Aorta (tissue), 5 donors: ENCODE results near the gene CHGA. TPM values are rescaled to one million over a fixed set of nuclear protein-coding genes. Genes with fewer than 3 reads are reported as not detected.

Experiments used
- ATAC-seq: fragments of 200-7000 bp; cut with Tn5 transposase; one replicate; pipeline ENCODE4 v1.9.1; 2022; ENCODE audit warnings: moderate library complexity; ENCODE audit not compliant: low FRiP score
- DNase-seq, 2 donors: peaks; one replicate each; pipeline ENCODE4 v3.0.0-alpha.2; 2020
- H3K27ac ChIP-seq, 2 donors: one replicate each; pipeline ENCODE4 v1.5.1; 2013; ENCODE audit warnings: low read length in 2 of 2, mild to moderate bottlenecking in 2 of 2, moderate library complexity in 2 of 2, control low read depth in 1 of 2, inconsistent platforms in 1 of 2, low read depth in 1 of 2
- H3K27me3 ChIP-seq, 2 donors: one replicate each; pipeline ENCODE4 v1.6.1; 2013; ENCODE audit warnings: control low read depth in 1 of 2, low read length in 1 of 2, mild to moderate bottlenecking in 1 of 2, moderate library complexity in 1 of 2; ENCODE audit not compliant: insufficient read depth in 2 of 2, control insufficient read depth in 1 of 2
- H3K36me3 ChIP-seq, 2 donors: one replicate each; pipeline ENCODE4 v1.6.1; 2013; ENCODE audit warnings: control low read depth in 1 of 2, low read length in 1 of 2, mild to moderate bottlenecking in 1 of 2; ENCODE audit not compliant: insufficient read depth in 2 of 2, control insufficient read depth in 1 of 2
- H3K4me1 ChIP-seq, 2 donors: one replicate each; pipeline ENCODE4 v1.6.1; 2013; ENCODE audit warnings: low read length in 2 of 2, control low read depth in 1 of 2, mild to moderate bottlenecking in 1 of 2, moderate library complexity in 1 of 2; ENCODE audit not compliant: insufficient read depth in 2 of 2, control insufficient read depth in 1 of 2
- H3K4me3 ChIP-seq, 2 donors: one replicate each; pipeline ENCODE4 v1.5.1; 2013; ENCODE audit warnings: low read length in 2 of 2, control low read depth in 1 of 2, mild to moderate bottlenecking in 1 of 2
- H3K9me3 ChIP-seq: one replicate; pipeline ENCODE4 v1.6.1; 2013; ENCODE audit warnings: mild to moderate bottlenecking, low read length; ENCODE audit not compliant: control insufficient read depth
- WGBS, 2 donors: extraction: QIAGEN DNeasy Blood & Tissue Kit; methylation state at CpG; one replicate each; pipeline ENCODE4 v1.1.7; 2013; 5-methylcytosine and 5-hydroxymethylcytosine counted together
- intact Hi-C, 2 donors: fragments of 100-400 bp; cut with DNase I; formaldehyde crosslinking; loops; one replicate each; pipeline versions ENCODE4 v1.14.2 to v1.15.0; 2022
- polyA plus RNA-seq, 2 donors: library from polyadenylated mRNA; stranded (reverse); fragments of 200-250 nt; gene quantifications; one replicate each; pipeline ENCODE4 v1.2.3, GENCODE V29; 2013
- total RNA-seq, 2 donors: library from RNA; stranded (reverse); fragmentation: NEBNext Ultra II Directional; extraction: Animal tissue kit (Norgen Biotek cat#: 25700); gene quantifications; one replicate each; pipeline ENCODE4 v1.2.1, GENCODE V29; 2021
- donor health status: healthy with polysubstance abuse.
- donor health status: Bipolar disorder and iron deficiency.
- donor health status: DM: no; HTN: no; CAD: no.
- donor health status: DM: no; HTN: no; CAD: no.
- donor health status: DM: yes; HTN: yes; CAD: no.

The CHGA gene
- total and polyA plus RNA-seq, 4 donors, result 0.13 to 4.8 TPM; not detected in 2

GRCh38 chr14:92931681-92932447 lies 8.9 kb downstream of the CHGA start:
- H3K27ac ChIP-seq, result no peak overlapping the region
- H3K36me3 ChIP-seq, result peaks cover 0 to 1% of the 10 kb centered on the region in 2 donors
- ATAC-seq (no peak), DNase-seq (no peak)
- H3K27me3 ChIP-seq, result no peaks in the 10 kb centered on the region
- WGBS, 2 donors, result 89 to 90% methylated on average over 18 of the region's 18 CpGs
- no peak overlapping the region for H3K4me3 ChIP-seq
- no peaks in the 10 kb centered on the region for H3K4me1 ChIP-seq
- intact Hi-C loops, result no loop called here
- H3K9me3 ChIP-seq, result no peaks in the 10 kb centered on the region

GRCh38 chr14:92932448-92933395 lies 9.8 kb downstream of the CHGA start:
- DNase-seq, result no peak
- Histone ChIP-seq H3K27me3 (no peaks in the 10 kb centered on the region), H3K27ac (no peak overlapping the region), H3K4me1 (no peaks in the 10 kb centered on the region), H3K36me3 (peaks cover 0 to 1% of the 10 kb centered on the region in 2 donors), H3K4me3 (no peak overlapping the region), H3K9me3 (no peaks in the 10 kb centered on the region)
- no peak for ATAC-seq
- 88% methylated on average over 35 of the region's 35 CpGs for WGBS, 2 donors
- intact Hi-C loops, result no loop called here

DNA sequence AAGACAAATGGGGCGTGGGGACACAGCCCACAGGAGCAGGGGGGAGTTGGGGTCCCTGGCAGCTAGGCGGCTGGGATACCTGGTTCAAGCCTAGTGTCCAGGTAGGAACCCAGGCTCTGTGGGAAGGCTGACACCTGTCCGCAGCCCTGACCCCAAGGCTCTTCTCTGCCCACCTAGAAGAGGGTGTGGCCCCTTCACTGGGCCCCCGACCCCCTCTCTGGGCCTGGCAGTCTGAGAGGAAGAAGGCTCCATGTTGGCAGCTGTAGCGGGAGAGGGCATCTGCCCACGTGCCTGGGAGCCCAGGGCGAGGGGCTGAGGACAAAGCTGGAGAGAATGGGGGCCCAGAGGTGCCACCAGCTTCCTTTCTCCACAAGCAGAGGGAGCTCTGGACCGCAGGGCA lies 10.5 kb downstream of the CHGA start:
- Histone ChIP-seq H3K9me3 (no peaks in the 10 kb centered on the region), H3K27me3 (no peaks in the 10 kb centered on the region), H3K27ac (no peak overlapping the region), H3K4me3 (no peak overlapping the region), H3K4me1 (no peaks in the 10 kb centered on the region), H3K36me3 (peaks cover 0 to 1% of the 10 kb centered on the region in 2 donors)
- DNase-seq, result no peak
- 86 to 91% methylated on average over 8 of the region's 8 CpGs for WGBS, 2 donors
- intact Hi-C loops, result no loop called here
- no peak for ATAC-seq

DNA sequence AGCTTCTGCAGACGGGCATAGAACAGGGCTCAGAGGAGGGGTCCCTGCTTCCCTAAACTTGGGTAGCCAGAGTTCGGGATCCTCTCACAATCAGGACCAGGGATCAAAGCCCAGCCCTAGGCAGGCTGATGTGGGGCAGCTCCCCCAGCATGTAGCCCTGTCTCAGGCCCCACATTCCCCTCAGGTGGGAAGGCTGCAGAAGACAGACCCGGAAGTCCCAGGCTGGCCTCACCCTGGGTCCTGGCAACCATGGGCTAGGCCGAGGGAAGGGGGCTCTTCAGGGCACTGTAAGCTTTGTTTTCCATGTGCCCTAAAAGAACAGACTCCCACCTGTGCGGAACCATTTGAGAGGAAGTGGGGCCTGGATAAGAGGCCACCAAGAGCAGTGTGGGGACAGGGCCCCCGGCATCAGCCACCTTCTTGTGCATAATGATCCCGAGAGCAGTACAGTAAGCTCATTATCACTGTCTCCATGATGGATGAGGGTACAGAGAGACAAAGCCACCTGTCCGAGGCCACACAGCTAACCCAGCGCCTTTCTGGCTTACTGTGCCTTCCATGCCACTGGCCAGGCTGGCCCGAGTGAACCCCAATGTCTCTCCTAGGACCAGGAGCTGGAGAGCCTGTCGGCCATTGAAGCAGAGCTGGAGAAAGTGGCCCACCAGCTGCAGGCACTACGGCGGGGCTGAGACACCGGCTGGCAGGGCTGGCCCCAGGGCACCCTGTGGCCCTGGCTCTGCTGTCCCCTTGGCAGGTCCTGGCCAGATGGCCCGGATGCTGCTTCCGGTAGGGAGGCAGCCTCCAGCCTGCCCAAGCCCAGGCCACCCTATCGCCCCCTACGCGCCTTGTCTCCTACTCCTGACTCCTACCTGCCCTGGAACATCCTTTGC lies 11.5 kb downstream of the CHGA start:
- H3K27me3 ChIP-seq, result no peaks in the 10 kb centered on the region
- no peak overlapping the region for H3K4me3 ChIP-seq
- H3K36me3 ChIP-seq, result peaks cover 0 to 1% of the 10 kb centered on the region in 2 donors
- no peaks in the 10 kb centered on the region for H3K9me3 ChIP-seq
- WGBS, 2 donors, result 73 to 77% methylated on average over 17 to 19 of the region's 19 CpGs
- no peak overlapping the region for H3K27ac ChIP-seq
- no peaks in the 10 kb centered on the region for H3K4me1 ChIP-seq
- intact Hi-C loops, result no loop called here
- DNase-seq, result no peak
- ATAC-seq, result no peak

GRCh38 chr14:92935446-92935845 lies 12.5 kb downstream of the CHGA start:
- 86 to 90% methylated on average over 11 of the region's 11 CpGs for WGBS, 2 donors
- no peak overlapping the region for H3K4me3 ChIP-seq
- intact Hi-C loops, result no loop called here

GRCh38 chr14:92936085-92936484 lies 13.1 kb downstream of the CHGA start:
- H3K27ac ChIP-seq, result no peak overlapping the region
- intact Hi-C loops, result no loop called here
- DNase-seq, result no peak
- H3K4me1 ChIP-seq, result no peaks in the 10 kb centered on the region
- WGBS, 2 donors, result 92 to 96% methylated on average over 11 of the region's 11 CpGs
- peaks cover 0 to 1% of the 10 kb centered on the region in 2 donors for H3K36me3 ChIP-seq
- no peaks in the 10 kb centered on the region for H3K27me3 ChIP-seq
- ATAC-seq, result no peak
- H3K9me3 ChIP-seq, result no peaks in the 10 kb centered on the region
- no peak overlapping the region for H3K4me3 ChIP-seq

More at GRCh38 chr14:92935446-92935845, 12.5 kb downstream of the CHGA start:
- Histone ChIP-seq H3K36me3 (peaks cover 0 to 1% of the 10 kb centered on the region in 2 donors), H3K4me1 (no peaks in the 10 kb centered on the region), H3K9me3 (no peaks in the 10 kb centered on the region), H3K27ac (no peak overlapping the region), H3K27me3 (no peaks in the 10 kb centered on the region)
- ATAC-seq (no peak), DNase-seq (no peak)

DNA sequence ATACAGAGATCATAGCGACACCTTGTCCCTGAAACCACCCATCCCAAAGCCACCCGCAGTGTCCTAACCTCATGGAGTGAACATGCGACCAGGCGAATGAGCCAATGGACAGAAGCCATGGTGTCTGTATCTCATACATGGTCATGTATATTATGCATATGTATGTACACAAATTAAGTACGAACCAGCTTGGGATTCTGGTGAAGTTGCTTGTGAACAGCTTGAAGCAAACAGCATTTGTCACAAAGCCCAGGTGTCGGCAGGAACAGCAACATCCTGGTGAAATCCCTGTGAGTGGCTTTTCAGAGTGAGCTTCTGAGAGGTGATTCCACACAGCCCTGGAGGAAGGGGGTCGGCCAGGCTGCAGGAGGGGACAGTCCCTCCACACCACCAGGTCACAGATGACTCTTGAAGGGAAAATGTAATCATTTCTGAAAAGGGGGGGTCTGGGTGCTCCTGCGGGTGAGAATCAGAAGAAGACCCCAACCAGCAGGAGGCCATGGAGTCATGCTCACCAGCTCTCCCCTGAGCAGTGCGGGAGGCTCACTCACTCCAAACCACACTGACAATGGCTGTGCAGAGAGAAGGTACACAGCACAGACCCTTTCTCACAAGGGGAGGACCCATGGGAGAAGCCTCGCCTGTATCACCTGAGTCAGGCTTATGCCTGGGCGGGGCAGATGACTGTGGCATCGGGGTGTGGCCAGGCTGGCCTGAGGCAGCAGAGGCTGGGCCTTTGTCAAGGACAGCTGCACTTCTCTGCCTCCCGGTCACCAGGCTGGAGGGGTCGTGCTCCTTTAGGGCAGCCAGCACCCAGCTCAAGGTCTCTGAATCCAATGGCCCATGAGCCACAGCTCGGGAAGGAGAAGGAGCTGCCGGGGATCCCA lies 14.3 kb downstream of the CHGA start:
- no peak overlapping the region for H3K4me3 ChIP-seq

More for the DNA sequence above, 14.3 kb downstream of the CHGA start:
- 95% methylated on average over 16 of the region's 16 CpGs for WGBS, 2 donors
- intact Hi-C loops, result no loop called here
- H3K27me3 ChIP-seq, result no peaks in the 10 kb centered on the region
- peaks cover 0 to 4% of the 10 kb centered on the region in 2 donors for H3K36me3 ChIP-seq
- no peak for DNase-seq
- H3K27ac ChIP-seq, result no peak overlapping the region
- ATAC-seq, result no peak
- no peaks in the 10 kb centered on the region for H3K9me3 ChIP-seq
- H3K4me1 ChIP-seq, result no peaks in the 10 kb centered on the region
